CD4-positive, alpha-beta T cell treated with Interleukin-15 for 4 hours (primary cell): Measurements from ENCODE around the gene PKD2L2.
"Not testable (repeated sequence)": the region's sequence is repeated elsewhere in the genome, so short reads cannot be mapped to it uniquely, and the experiment has no call there.

ENCODE experiments used
- DNase-seq: peaks from one replicate; pipeline ENCODE4 v3.0.0-alpha.2; 2020; ENCODE audit warnings: low spot score

The PKD2L2 gene

GRCh38 chr5:137888466-137888862 lies 793 bp upstream of the PKD2L2 start:
- no peak for DNase-seq

DNA sequence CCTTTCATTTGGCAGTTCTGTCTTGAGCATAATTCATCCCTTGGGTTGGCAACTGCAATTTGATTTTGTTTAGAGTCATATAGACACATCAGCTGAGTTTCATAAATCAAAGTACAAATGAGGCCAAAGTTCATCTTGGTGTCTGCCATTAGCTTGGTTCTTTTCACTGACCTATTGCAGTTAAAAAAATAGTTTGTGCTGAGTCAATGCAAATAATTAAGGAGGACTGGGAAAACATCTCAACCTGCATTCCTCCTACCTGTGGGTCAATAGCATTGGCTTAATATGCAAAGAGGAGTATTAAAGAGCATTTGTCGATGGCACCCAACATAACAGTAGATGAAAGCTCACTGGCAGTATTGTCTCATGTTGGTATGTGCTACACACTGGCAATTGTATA lies 1.6 kb downstream of the PKD2L2 start:
- no peak for DNase-seq

GRCh38 chr5:137891849-137892248 lies 2.6 kb downstream of the PKD2L2 start:
- no peak for DNase-seq

DNA sequence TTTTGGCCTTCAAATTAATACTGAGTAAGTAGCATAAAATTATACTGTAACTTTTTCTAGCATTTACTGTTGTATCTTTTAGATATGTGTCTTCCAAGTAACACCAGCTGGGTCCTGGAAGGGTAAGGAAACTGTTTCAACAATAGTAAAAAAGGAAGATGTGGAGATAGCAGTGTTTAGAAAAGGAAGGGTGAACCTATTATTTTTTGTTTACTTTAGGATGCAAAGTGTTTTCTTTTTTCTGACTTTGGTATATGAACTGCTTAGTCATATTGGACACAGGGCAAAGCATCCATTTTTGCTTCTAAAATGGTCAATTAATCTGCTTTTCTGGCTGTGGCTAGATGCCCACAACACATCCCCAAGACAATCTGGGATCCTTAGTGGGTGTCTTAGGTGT lies 5.3 kb downstream of the PKD2L2 start:
- DNase-seq: no peak

DNA sequence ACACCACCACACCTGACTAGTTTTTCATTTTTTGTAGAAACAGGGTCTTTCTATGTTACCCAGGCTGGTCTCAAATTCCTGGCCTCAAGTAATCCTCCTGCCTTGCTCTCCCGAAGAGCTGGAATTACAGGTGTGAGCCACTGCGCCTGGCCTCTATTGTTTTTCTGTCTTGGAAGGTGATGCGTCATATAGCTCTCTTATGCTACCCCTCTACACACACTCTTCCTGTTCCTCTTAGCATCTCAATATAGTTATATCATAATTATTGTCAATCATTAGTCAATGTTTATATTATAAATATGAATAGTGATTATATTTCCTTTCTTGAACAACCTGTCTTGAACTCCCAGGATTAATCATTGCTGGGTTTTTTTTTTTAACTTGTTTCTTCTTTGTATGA lies 7.3 kb downstream of the PKD2L2 start:
- DNase-seq: no peak

DNA sequence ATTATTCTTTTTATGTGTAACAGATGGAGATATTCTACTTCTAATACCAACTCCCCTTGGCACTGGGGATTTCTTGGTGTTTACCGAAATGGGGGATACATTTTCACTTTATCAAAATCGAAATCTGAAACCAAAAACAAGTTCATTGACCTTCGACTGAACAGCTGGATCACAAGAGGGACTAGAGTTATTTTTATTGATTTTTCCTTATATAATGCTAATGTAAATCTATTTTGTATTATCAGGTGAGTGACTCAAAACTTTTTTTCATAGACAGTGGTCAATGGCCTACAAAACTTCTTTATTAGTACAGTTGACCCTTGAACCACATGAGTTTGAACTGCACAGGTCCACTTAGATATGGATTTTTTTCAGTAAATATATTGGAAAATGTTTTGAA lies 10.2 kb downstream of the PKD2L2 start:
- no peak for DNase-seq

- no peak for DNase-seq
Observed at GRCh38 chr5:137901011-137901817, 12.0 kb downstream of the PKD2L2 start.

DNA sequence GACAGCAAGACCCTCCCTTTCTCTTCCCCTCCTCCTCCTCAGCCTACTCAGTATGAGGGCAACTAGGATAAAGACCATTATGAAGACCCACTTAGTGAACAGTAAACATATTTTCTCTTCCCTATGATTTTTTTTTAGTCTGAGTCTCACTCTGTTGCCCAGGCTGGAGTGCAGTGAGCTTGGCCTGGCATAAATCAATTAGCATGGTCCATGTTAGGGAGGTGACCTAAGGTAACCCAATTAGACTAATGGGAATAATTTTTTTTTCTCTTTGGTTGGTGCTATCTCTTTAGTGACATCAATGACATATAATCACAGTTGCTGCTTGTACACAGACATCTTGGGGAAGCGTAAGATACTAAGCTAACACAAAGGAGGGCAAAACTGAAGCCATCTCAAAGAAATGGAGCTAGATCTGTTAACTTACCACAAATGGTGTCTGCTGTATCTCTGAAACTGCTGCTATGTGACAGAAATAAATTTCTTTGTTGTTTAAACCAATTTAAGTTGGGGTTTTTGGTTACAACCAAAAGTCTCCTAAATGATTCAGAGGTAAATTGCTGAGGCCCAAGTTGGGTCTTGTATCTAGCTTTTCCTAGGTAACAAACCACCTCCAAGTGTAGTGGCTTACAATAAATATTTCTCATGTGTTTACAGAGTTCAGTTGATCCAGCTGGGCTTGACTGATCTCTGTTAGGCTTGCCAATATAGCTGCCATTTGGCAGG lies 13.3 kb downstream of the PKD2L2 start:
- DNase-seq: no peak

DNA sequence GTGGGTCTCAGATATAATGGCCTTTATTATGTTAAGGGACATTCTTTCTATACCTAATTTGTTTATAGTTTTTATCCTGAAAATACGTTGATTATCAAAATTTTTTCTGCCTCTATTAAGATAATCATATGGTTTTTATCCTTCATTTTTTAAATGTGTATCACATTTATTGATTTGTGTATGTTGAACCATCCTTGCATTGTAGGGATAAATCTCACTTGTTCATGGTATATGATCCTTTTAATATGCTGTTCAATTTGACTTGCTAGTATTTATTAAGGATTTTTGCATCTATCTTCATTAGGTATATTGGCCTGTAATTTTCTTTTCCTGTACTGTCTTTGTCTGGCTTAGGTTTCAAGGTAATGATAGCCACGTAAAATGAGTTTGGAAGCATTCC lies 25.5 kb downstream of the PKD2L2 start:
- no peak for DNase-seq

DNA sequence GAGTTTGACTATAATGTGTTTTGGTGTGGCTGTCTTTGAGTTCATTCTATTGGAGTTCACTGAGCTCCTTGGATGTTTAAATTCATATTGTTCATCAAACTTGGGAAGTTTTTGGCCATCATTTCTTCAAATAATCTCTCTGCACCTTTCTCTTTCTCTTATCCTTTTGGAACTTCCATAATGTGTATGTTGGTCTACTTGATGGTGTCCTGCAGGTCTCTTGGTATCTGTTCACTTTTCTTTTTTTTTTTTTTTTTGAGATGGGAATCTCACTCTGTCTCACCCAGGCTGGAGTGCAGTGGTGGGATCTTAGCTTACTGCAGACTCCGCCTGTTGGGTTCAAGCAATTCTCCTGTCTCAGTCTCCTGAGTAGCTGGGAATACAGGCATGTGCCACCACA lies 27.7 kb downstream of the PKD2L2 start:
- DNase-seq: no peak

DNA sequence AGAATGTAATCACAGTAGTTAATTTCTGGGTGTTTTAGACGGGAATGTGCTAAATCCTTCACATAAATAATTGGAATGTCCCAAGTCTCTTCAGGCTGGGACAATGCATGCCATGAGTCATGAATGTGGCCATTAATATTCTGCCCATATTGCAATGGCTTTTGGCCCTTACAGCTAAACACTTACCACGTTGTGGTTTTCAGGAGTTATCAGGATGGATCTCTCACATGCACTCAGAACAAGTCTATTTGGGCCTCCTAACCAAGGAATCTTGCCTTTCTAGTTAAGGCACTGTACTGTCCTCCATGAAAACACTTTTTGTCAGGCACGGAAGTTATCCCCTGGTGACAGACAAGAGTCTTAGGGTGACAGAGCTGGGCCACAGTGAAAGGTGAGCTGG lies 32.7 kb downstream of the PKD2L2 start:
- no peak for DNase-seq

- DNase-seq: no peak
Observed at GRCh38 chr5:137923856-137924255, 34.6 kb downstream of the PKD2L2 start.

GRCh38 chr5:137932800-137933199 lies 43.5 kb downstream of the PKD2L2 start:
- no peak for DNase-seq

DNA sequence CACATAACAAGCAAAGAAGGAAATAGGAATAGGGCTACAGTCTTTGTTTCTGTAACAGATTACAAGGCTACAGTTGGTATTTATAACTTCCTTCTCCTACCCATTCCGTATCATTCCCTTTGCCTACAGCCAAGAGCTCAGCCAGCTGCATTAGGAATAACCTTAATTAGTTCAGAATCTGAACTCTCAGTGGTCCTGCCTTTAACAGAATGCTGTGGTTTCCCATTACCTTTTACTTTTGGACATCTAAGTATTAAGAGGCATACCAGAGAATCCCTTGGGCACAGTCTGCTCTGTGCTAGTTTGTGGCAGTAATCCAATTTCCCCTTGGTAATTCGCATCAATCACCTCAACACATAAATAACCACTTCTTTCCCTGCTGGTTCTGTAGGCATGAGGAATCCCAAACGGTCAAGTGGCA lies 44.2 kb downstream of the PKD2L2 start:
- no peak for DNase-seq

- no peak for DNase-seq
Observed at GRCh38 chr5:137935190-137935589, 45.9 kb downstream of the PKD2L2 start.

DNA sequence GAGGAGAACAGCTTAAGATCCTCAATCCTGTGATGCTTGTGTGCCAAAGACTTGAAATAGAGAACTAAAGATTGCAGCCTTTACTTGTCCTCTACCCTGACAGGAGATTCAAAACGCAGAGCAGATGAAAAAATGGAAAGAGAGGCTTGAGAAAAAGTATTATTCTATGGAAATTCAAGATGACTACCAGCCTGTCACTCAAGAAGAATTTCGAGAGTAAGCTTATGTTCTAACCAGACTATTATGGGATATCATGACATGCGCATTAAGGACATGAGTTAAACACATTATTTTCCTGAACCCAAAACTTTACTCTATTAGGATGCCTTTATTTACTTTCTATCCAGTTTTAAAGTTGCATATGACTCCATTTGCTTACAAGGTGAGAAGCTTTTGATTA lies 46.4 kb downstream of the PKD2L2 start:
- no peak for DNase-seq

- DNase-seq: no peak
Observed at GRCh38 chr5:137937994-137938750, 48.9 kb downstream of the PKD2L2 start.

DNA sequence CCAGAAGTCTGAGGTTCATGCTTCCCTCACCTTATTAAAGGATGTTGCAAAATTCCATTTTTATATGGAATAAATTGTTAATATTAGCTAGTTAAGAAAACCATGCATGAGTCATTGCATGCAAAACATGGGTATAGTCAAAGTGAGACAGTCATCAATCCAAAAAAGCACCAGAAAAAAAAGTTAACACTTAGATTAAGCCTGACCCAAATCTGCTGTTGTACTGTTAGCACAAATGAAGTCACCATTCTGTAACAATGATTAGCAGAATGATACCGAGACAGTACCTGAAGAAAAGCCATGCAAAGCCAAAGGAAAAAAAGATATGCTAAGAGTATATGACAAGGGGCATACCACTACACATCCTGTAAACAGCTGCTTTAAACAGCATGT lies 49.5 kb downstream of the PKD2L2 start:
- DNase-seq: no peak

- DNase-seq: no peak
Observed at GRCh38 chr5:137939331-137939730, 50.1 kb downstream of the PKD2L2 start.

DNA sequence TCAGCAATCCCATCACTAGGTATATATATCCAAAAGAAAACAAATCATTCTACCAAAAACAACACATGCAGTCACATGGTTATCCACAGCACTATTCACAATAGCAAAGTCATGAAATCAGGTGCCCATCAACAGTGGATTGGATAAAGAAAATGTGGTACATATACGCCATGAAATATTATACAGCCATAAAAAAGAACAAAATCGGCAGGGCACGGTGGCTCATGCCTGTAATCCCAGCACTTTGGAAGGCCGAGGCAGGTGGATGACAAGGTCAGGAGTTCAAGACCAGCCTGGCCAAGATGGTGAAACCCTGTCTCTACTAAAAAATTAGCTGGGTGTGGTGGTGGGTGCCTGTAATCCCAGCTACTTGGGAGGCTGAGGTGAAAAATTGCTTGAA lies 55.0 kb downstream of the PKD2L2 start:
- DNase-seq: not testable (repeated sequence)

DNA sequence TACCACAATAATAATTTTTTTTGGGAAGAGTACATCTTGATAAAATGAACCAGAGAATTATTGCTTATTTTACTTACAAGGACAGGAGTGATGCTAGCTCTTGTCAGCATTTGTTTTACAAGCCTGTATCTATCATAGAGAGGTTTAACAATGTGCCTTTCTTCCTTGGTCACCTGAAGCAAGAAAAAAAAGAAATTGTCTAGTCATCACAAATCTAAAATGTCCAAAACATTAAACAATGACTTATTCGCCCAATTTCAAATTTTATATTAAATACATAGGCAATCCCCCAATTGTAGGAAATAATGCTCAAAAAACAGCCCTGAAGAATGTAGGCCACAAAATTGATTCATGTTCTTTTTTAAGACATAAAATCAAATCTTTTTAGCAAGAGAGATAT lies 56.6 kb downstream of the PKD2L2 start:
- no peak for DNase-seq

- no peak for DNase-seq
Observed at GRCh38 chr5:137954131-137954879, 65.0 kb downstream of the PKD2L2 start.
